GM12801 (cell line): ENCODE data around the gene THOC7.

Source experiments
- CTCF ChIP-seq: IDR thresholded peaks from one replicate; pipeline ENCODE4 v1.5.1; 2011; ENCODE audit warnings: control low read depth; ENCODE audit not compliant: insufficient read length; ENCODE audit errors: extremely low read depth

The THOC7 gene

GRCh38 chr3:63795438-63795837, 68.2 kb downstream of the THOC7 start:
- TF ChIP-seq CTCF: no peak

- no peak for TF ChIP-seq CTCF
Observed at GRCh38 chr3:63791974-63792373, 71.6 kb downstream of the THOC7 start.
